Measurements from ENCODE around the gene IGFBP7. TPM values are rescaled to one million over a fixed set of nuclear protein-coding genes. Genes with fewer than 3 reads are reported as not detected.
A peak's percentile ranks its signal among the peaks of the same experiment; 100 is the strongest.

The IGFBP7 gene
- total RNA-seq, 4 donors from 2014 or later, result 225 to 1,715 (median 711) TPM

DNA sequence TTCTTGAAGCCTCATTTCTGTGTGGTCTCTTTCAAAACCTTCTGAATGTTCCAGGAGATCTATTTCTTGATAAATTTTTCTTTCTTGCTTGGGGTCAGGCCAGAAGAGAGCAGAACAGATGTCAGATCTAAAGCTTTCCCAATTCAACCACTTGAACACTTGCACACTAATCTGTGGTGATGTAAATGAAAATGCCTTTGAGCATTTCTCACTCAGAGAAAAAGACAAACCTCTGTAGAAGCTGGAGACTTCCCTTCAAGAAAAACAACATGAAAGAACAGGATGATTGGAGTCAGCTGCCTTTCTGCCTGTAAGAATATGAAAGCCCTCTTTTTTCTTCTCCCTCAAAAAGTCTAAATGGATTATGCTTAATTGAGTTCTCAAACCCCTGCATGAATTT, 11.2 kb downstream of the IGFBP7 start:
- H3K27ac ChIP-seq, result peak overlapping the region; percentile 58 to 86
- H3K36me3 ChIP-seq, result no peaks in the 10 kb centered on the region
- intact Hi-C loops (cut with DNase I; ENCODE audit: low total_unique reads), result no loop called here
- peaks cover 17 to 40% of the 10 kb centered on the region in 2 donors for H3K4me1 ChIP-seq
- no peak for TF ChIP-seq POLR2A (IDR thresholded peaks at IDR 0.05)
- TF ChIP-seq, protein P1, sequence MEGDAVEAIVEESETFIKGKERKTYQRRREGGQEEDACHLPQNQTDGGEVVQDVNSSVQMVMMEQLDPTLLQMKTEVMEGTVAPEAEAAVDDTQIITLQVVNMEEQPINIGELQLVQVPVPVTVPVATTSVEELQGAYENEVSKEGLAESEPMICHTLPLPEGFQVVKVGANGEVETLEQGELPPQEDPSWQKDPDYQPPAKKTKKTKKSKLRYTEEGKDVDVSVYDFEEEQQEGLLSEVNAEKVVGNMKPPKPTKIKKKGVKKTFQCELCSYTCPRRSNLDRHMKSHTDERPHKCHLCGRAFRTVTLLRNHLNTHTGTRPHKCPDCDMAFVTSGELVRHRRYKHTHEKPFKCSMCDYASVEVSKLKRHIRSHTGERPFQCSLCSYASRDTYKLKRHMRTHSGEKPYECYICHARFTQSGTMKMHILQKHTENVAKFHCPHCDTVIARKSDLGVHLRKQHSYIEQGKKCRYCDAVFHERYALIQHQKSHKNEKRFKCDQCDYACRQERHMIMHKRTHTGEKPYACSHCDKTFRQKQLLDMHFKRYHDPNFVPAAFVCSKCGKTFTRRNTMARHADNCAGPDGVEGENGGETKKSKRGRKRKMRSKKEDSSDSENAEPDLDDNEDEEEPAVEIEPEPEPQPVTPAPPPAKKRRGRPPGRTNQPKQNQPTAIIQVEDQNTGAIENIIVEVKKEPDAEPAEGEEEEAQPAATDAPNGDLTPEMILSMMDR (IDR thresholded peaks at IDR 0.05), result no peak
- no peak for DNase-seq
- H3K9me3 ChIP-seq, result no peaks in the 10 kb centered on the region
- H3K27me3 ChIP-seq, result no peaks in the 10 kb centered on the region
- H3K4me3 ChIP-seq, result no peak overlapping the region

- TF ChIP-seq, protein P1 (IDR thresholded peaks at IDR 0.05), result no peak
- TF ChIP-seq POLR2A (IDR thresholded peaks at IDR 0.05), result no peak
- Histone ChIP-seq H3K4me1 (peaks cover 17 to 40% of the 10 kb centered on the region in 2 donors), H3K36me3 (no peaks in the 10 kb centered on the region), H3K9me3 (no peaks in the 10 kb centered on the region), H3K4me3 (no peak overlapping the region), H3K27me3 (no peaks in the 10 kb centered on the region), H3K27ac (peak overlapping the region; percentile 58 to 86)
- intact Hi-C loops (cut with DNase I; ENCODE audit: low total_unique reads), result no loop called here
- DNase-seq, result no peak
Observed at GRCh38 chr4:57098415-57098814, 11.8 kb downstream of the IGFBP7 start.

DNA sequence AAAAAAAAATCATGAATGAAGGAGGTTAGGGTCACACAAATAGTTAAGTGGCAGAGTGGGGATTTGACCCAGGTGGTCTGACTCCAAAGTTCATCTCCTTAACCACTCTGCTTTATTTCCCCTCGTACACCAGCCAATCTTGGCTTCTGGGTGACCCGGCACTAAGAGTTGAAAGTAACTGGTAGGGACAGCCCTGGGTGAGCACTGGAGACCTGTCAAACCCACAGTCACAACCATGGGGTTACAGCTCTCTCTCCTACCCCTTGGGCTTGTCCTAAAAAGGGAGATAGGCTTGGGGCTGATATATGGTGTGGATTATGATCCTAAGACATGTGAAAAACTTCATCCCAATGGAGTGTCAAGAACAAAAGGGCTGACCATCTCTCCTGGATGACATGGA, 12.5 kb downstream of the IGFBP7 start:
- no peaks in the 10 kb centered on the region for H3K27me3 ChIP-seq
- H3K4me3 ChIP-seq, result no peak overlapping the region
- H3K27ac ChIP-seq, result peak overlapping the region; percentile 58 to 86
- H3K9me3 ChIP-seq, result no peaks in the 10 kb centered on the region
- DNase-seq, result no peak
- TF ChIP-seq, protein P1 (IDR thresholded peaks at IDR 0.05), result no peak
- no peak for TF ChIP-seq POLR2A (IDR thresholded peaks at IDR 0.05)
- intact Hi-C loops (cut with DNase I; ENCODE audit: low total_unique reads), result no loop called here
- H3K4me1 ChIP-seq, result peaks cover 17 to 35% of the 10 kb centered on the region in 2 donors
- no peaks in the 10 kb centered on the region for H3K36me3 ChIP-seq

DNA sequence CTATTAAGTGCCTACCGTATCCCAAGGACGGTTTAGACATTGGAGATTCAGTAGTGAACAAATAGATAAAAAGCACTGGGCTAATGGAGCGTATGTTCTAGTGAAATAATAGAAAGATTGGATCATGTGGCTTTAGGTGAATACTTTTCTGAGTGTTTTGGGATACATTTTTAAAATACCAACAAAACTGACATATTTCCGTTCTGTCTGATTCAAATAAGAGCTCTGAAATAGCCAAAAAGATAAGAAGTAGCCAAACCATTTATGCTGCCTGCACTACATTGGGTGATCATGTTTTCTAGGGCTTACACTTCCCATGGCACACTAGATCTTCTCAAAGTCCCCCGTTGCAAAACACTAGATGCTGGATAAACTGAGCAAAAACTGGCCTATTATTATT, 14.2 kb downstream of the IGFBP7 start:
- Histone ChIP-seq H3K9me3 (no peaks in the 10 kb centered on the region), H3K36me3 (no peaks in the 10 kb centered on the region), H3K27ac (peak overlapping the region in 1 of 2 donors; percentile 67), H3K4me1 (peaks cover 11 to 28% of the 10 kb centered on the region in 2 donors), H3K27me3 (no peaks in the 10 kb centered on the region), H3K4me3 (no peak overlapping the region)
- intact Hi-C loops (cut with DNase I; ENCODE audit: low total_unique reads), result no loop called here
- DNase-seq, result no peak
- TF ChIP-seq POLR2A (IDR thresholded peaks at IDR 0.05), result no peak
- TF ChIP-seq, protein P1 (IDR thresholded peaks at IDR 0.05), result no peak

- Histone ChIP-seq H3K27me3 (no peaks in the 10 kb centered on the region), H3K4me3 (no peak overlapping the region), H3K36me3 (no peaks in the 10 kb centered on the region), H3K27ac (peak overlapping the region in 1 of 2 donors; percentile 67), H3K9me3 (no peaks in the 10 kb centered on the region), H3K4me1 (peaks cover 11 to 26% of the 10 kb centered on the region in 2 donors)
- no peak for DNase-seq
- TF ChIP-seq, protein P1 (IDR thresholded peaks at IDR 0.05), result no peak
- TF ChIP-seq POLR2A (IDR thresholded peaks at IDR 0.05), result no peak
- intact Hi-C loops (cut with DNase I; ENCODE audit: low total_unique reads), result no loop called here
Observed at GRCh38 chr4:57095245-57095644, 14.9 kb downstream of the IGFBP7 start.

Measured in uterus (tissue), 4 donors.